OCI-LY1 (cell line): ENCODE results near the gene A1CF.
"Not testable (repeated sequence)": the region's sequence is repeated elsewhere in the genome, so short reads cannot be mapped to it uniquely, and the experiment has no call there.

Experiments used
- H2AFZ ChIP-seq: fragments of 200-600 bp; sonication (generic), shearing (Covaris generic); 2 replicates; pipeline ENCODE4 v1.6.0; 2014; ENCODE audit warnings: antibody characterized with exemption, mild to moderate bottlenecking, low read length
- H3F3A ChIP-seq: fragments of 200-600 bp; sonication (generic), shearing (Covaris generic); 2 replicates; pipeline ENCODE4 v1.6.0; 2014; ENCODE audit warnings: mild to moderate bottlenecking, antibody characterized with exemption, low read length, moderate library complexity; ENCODE audit not compliant: insufficient read depth
- H3K27ac ChIP-seq: fragments of 200-600 bp; sonication (generic); 2 replicates; pipeline ENCODE4 v1.5.1; 2014; ENCODE audit warnings: low read length, mixed run types, mild to moderate bottlenecking, low read depth; ENCODE audit not compliant: poor library complexity, severe bottlenecking
- H3K27me3 ChIP-seq: fragments of 200-600 bp; sonication (generic); 2 replicates; pipeline ENCODE4 v1.6.0; 2014; ENCODE audit warnings: antibody characterized with exemption, mild to moderate bottlenecking, low read length, moderate library complexity; ENCODE audit not compliant: insufficient read depth
- H3K36me3 ChIP-seq: fragments of 200-600 bp; sonication (generic); 2 replicates; pipeline ENCODE4 v1.6.1; 2014; ENCODE audit warnings: mild to moderate bottlenecking, antibody characterized with exemption, low read length, moderate library complexity, mixed read lengths; ENCODE audit not compliant: insufficient read depth
- H3K4me1 ChIP-seq: fragments of 200-600 bp; sonication (generic); 2 replicates; pipeline ENCODE4 v1.5.1; 2014; ENCODE audit warnings: mild to moderate bottlenecking, low read length, moderate library complexity; ENCODE audit not compliant: insufficient read depth, severe bottlenecking
- H3K4me2 ChIP-seq: fragments of 200-600 bp; sonication (generic), shearing (Covaris generic); 2 replicates; pipeline ENCODE4 v1.6.1; 2014; ENCODE audit warnings: low read length
- H3K4me3 ChIP-seq: fragments of 200-600 bp; sonication (generic); 2 replicates; pipeline ENCODE4 v1.5.1; 2014; ENCODE audit warnings: low read length, low read depth, mild to moderate bottlenecking, mixed read lengths; ENCODE audit not compliant: poor library complexity, severe bottlenecking
- H3K79me2 ChIP-seq: fragments of 200-600 bp; shearing (Covaris generic); 2 replicates; pipeline ENCODE4 v1.6.1; 2016; ENCODE audit warnings: mixed run types, low read length, mixed read lengths; ENCODE audit not compliant: insufficient read depth
- H3K9ac ChIP-seq: fragments of 200-600 bp; sonication (generic), shearing (Covaris generic); 2 replicates; pipeline ENCODE4 v1.6.1; 2014; ENCODE audit warnings: mild to moderate bottlenecking, low read length, mixed read lengths
- H3K9me2 ChIP-seq: fragments of 200-600 bp; sonication (generic), shearing (Covaris generic); 2 replicates; pipeline ENCODE4 v1.6.1; 2014; ENCODE audit warnings: low read depth, mild to moderate bottlenecking, low read length, mixed read lengths
- H3K9me3 ChIP-seq: fragments of 200-600 bp; shearing (Covaris generic); 2 replicates; pipeline ENCODE4 v1.6.1; 2014; ENCODE audit warnings: low read length, mixed read lengths
- H4K20me1 ChIP-seq: fragments of 200-600 bp; sonication (generic), shearing (Covaris generic); 2 replicates; pipeline ENCODE4 v1.6.0; 2016; ENCODE audit warnings: mild to moderate bottlenecking, low read length; ENCODE audit not compliant: insufficient read depth
- EZH2 ChIP-seq: fragments of 200-600 bp; sonication (generic), shearing (Covaris generic); IDR thresholded peaks from 2 replicates; pipeline ENCODE4 v1.8.0; 2017; ENCODE audit warnings: borderline replicate concordance, mixed run types, mild to moderate bottlenecking, antibody characterized with exemption, low read length, moderate library complexity, mixed read lengths
- TF ChIP-seq, protein P1 (sequence below): fragments of 200-600 bp; sonication (generic), shearing (Covaris generic); IDR thresholded peaks from 2 replicates; pipeline ENCODE4 v1.5.1; 2017; ENCODE audit warnings: mild to moderate bottlenecking, antibody characterized with exemption, low read length, moderate library complexity, mixed read lengths

A1CF gene

DNA sequence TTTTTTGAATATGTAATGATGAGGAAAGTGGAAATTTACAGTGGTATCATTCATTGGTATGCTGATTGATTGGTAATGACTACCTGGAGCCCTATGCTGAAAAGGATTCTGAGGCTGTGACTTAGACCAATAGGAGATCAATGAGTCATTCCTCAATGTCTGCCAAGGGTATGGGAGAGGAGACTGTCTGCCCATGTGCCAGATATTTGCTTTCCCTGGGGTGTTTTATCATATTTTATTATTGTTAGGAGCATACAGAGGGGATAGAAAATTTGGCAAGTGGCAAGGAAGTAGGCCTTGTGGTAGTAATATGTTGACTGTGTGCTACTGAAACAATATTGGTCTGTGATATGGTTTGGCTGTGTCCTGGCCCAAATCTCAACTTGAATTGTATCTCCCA is 90.9 kb downstream of the A1CF start:
- Histone ChIP-seq H3K4me3 (no peak overlapping the region), H3K36me3 (no peaks in the 10 kb centered on the region), H2AFZ (no peak overlapping the region), H4K20me1 (no peaks in the 10 kb centered on the region), H3K27ac (no peak overlapping the region), H3F3A (no peaks in the 10 kb centered on the region), H3K4me2 (no peak overlapping the region), H3K9ac (no peak overlapping the region), H3K9me2 (no peaks in the 10 kb centered on the region), H3K79me2 (no peaks in the 10 kb centered on the region), H3K9me3 (no peaks in the 10 kb centered on the region), H3K4me1 (no peaks in the 10 kb centered on the region), H3K27me3 (no peaks in the 10 kb centered on the region)
- TF ChIP-seq, protein P1, sequence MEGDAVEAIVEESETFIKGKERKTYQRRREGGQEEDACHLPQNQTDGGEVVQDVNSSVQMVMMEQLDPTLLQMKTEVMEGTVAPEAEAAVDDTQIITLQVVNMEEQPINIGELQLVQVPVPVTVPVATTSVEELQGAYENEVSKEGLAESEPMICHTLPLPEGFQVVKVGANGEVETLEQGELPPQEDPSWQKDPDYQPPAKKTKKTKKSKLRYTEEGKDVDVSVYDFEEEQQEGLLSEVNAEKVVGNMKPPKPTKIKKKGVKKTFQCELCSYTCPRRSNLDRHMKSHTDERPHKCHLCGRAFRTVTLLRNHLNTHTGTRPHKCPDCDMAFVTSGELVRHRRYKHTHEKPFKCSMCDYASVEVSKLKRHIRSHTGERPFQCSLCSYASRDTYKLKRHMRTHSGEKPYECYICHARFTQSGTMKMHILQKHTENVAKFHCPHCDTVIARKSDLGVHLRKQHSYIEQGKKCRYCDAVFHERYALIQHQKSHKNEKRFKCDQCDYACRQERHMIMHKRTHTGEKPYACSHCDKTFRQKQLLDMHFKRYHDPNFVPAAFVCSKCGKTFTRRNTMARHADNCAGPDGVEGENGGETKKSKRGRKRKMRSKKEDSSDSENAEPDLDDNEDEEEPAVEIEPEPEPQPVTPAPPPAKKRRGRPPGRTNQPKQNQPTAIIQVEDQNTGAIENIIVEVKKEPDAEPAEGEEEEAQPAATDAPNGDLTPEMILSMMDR, result no peak
- no peak for TF ChIP-seq EZH2

DNA sequence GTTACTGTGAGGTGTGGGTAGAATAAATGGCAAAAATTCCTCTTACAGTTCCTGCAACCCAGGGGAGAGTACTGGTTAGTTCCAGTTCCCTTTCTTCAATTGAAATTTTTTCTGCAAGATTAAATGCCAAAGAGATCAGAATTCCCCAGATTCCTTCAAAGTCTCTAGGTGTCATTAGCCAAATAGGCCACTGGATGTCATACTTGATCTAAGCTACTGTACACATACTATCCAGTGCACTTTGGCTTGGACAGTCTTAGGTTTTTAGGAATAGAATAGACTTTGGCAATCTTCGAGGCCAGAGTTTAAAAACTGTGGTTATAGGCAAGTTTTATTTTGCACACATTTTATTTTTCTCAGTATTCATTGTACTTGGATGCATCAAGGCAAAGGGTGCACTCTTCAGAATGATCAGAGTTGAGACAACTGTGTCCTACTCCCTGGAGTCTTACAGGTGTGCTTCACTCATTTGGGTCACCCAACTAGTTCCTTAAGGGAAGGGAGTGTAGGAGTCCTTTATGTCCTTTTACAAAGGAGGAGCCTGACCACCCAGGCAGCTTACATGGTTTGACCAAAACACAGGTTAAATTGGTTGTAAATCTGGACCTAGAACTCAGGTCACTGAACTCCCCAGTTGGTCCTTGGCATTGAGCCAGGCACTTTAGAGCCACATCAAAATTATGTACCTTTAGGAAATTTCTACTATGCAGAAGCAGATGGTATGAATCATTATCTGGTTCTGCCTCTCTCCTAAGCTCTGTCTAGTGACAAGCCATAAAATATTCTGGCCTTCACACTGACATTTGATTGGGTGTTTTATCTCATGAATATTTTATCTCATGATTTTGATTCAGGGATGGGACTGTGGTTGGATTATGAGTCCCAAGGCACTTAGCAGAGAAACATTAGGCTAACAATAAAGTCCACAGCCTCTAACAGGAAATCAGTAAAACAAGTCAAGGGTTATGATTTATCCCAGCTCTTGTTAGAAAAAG is 96.2 kb downstream of the A1CF start:
- Histone ChIP-seq H3K27me3 (no peaks in the 10 kb centered on the region), H3K27ac (no peak overlapping the region), H2AFZ (no peak overlapping the region), H4K20me1 (no peaks in the 10 kb centered on the region), H3K4me2 (no peak overlapping the region), H3K9ac (no peak overlapping the region), H3K9me3 (no peaks in the 10 kb centered on the region), H3K4me1 (no peaks in the 10 kb centered on the region), H3F3A (no peaks in the 10 kb centered on the region), H3K4me3 (no peak overlapping the region), H3K36me3 (no peaks in the 10 kb centered on the region), H3K79me2 (no peaks in the 10 kb centered on the region), H3K9me2 (no peaks in the 10 kb centered on the region)
- no peak for TF ChIP-seq EZH2
- TF ChIP-seq, protein P1, result peak; percentile 27; the same call in 1 of the 2 replicates

DNA sequence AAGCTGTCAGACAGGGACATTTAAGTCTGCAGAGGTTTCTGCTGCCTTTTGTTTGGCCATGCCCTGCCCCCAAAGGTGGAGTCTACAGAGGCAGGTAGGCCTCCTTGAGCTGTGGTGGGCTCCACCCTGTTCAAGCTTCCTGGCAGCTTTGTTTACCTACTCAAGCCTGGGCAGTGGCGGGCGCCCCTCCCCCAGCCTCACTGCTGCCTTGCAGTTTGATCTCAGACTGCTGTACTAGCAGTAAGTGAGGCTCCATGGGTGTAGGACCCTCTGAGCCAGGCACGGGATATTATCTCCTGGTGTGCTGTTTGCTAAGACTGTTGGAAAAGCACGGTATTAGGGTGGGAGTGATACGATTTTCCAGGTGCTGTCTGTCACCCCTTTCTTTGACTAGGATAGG is 97.5 kb downstream of the A1CF start:
- not testable (repeated sequence) for H3K4me1 ChIP-seq, H3K36me3 ChIP-seq, H3K9me2 ChIP-seq, H4K20me1 ChIP-seq, H3K4me3 ChIP-seq, H3F3A ChIP-seq, H3K4me2 ChIP-seq, H3K27me3 ChIP-seq, H2AFZ ChIP-seq, H3K9me3 ChIP-seq, H3K9ac ChIP-seq, H3K27ac ChIP-seq, H3K79me2 ChIP-seq

DNA sequence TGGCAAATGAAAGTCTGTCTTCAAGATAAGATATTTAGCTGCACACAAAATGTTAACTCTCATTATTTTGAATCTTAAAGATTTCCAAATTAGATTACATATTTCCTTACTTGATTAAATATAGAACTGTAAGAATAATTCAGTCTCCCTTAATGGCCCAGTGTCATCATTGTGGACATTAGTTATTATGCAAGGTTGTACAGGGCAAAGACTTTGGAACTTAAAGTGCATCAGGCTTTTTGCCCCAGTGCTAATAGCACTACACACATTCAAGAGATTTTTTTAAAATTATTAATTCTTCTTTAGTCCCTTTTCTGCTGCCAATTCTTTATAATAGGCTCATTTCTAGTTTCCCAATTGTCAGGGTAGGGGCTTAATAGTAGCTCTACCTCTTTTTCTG is 103.4 kb downstream of the A1CF start:
- H4K20me1 ChIP-seq, H3K4me3 ChIP-seq, H3K36me3 ChIP-seq, H3K9me2 ChIP-seq, H3K4me2 ChIP-seq, H3K4me1 ChIP-seq, H3K9ac ChIP-seq, H3K79me2 ChIP-seq, H3K27me3 ChIP-seq, H3F3A ChIP-seq, H2AFZ ChIP-seq, H3K9me3 ChIP-seq, H3K27ac ChIP-seq: not testable (repeated sequence)

DNA sequence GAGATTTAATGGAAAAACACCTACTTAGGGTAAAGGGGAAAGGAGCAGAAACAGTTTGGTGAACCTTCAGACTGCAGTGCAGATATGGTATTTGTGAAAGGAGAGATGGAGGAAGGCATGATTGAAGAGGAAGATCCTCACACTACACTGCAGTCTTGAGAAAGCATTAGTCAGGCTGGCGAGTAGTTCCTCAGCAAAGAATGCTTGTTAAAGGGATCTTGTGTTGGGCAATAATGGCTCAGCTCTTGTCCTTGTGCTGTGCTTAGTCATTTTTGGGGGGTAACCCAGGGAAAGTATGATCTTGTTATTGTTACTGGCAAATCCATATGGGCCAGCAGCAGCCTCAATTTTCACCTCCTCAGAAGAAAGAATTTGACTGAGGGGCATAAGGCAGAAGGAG is 105.4 kb downstream of the A1CF start:
- not testable (repeated sequence) for H3K9ac ChIP-seq, H3K36me3 ChIP-seq, H3K27me3 ChIP-seq, H4K20me1 ChIP-seq, H3K4me3 ChIP-seq, H3K27ac ChIP-seq, H3F3A ChIP-seq, H3K4me1 ChIP-seq, H3K4me2 ChIP-seq, H3K9me2 ChIP-seq, H2AFZ ChIP-seq, H3K79me2 ChIP-seq, H3K9me3 ChIP-seq

DNA sequence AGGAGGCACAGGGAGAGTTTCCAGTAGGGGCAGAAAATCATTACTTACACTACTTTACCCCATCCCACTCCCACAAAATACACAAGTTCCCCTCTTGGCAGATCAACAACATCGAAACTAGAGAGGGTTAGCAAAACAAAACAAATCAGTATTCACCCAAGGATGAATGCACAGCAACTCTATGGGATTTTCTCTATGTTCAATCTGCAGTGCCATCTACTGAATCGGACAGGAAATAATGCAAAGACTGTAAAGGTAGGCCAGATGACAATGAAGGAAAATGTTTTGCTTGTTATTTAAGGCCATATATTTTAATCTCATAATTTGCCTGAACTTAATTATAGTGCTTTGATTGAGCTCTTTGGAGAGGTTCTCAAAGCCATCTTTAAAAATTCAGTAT is 110.6 kb downstream of the A1CF start:
- not testable (repeated sequence) for H3K27ac ChIP-seq, H3K79me2 ChIP-seq, H3K4me3 ChIP-seq, H3K27me3 ChIP-seq, H3K9me3 ChIP-seq, H2AFZ ChIP-seq, H3K36me3 ChIP-seq, H3K9me2 ChIP-seq, H3K4me1 ChIP-seq, H3K4me2 ChIP-seq, H3F3A ChIP-seq, H3K9ac ChIP-seq, H4K20me1 ChIP-seq
